Right ventricle myocardium superior (tissue), 1 donor: ENCODE results near the gene GRAMD4. TPM values are rescaled to one million over a fixed set of nuclear protein-coding genes. Genes with fewer than 3 reads are reported as not detected.
A peak's percentile ranks its signal among the peaks of the same experiment; 100 is the strongest.

Experiments
- ATAC-seq: fragments of 200-7000 bp; cut with Tn5 transposase; one replicate; pipeline ENCODE4 v1.9.1; 2020; ENCODE audit warnings: mild to moderate bottlenecking; ENCODE audit not compliant: poor library complexity
- DNase-seq: peaks from one replicate; pipeline ENCODE4 v3.0.0-alpha.2; 2020
- intact Hi-C: fragments of 100-400 bp; cut with DNase I; formaldehyde crosslinking; loops from one replicate; pipeline ENCODE4 v1.11.2; 2022
- total RNA-seq: library from RNA; stranded (reverse); fragmentation: NEBNext Ultra II Directional; extraction: Animal tissue kit (Norgen Biotek cat#: 25700); gene quantifications from one replicate; pipeline ENCODE4 v1.2.1, GENCODE V29; 2021
- donor health status: DM: no; HTN: yes; CAD: no; lungs with severe emphysema.

The GRAMD4 gene
- total RNA-seq, 1 donor from 2014 or later: 80.7 TPM

DNA sequence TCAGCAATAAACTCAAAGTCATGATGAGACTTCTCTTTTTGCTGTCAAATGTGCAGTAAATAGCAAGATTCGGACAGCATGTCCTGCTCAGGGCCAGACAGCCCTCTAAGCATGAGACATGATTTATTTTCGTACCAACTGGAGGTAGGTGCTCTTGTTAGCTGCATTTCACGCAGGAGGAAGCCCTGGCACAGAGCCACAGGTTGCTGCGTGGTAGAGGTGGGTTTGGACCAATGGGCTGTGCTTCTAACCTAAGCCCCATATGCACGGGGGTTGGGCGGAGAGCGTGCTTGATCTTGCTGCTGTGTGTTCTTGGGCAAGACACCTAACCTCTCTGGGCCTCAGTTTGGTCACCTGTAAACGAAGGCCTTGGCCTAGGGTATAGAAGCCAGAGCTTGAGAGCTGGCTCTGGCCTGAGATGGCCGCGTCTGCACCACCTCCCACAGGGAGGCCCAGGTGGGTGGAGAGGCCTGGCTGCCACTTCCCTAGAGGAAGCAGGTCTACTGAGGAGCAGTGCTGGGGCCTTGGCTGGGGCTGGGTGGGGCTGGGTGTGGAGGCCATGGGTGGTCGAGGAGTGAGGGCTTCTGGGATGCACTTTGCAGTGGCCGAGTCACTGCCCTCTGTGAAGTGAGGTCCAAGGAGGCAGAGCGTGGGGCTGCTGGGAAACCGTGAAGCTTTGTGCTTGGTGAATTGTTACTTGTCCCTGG lies 38.5 kb upstream of the GRAMD4 start:
- intact Hi-C loops: loop anchor here (10.0 kb wide), 1 partner anchor 83 kb away; no protein-coding TSS in a partner anchor
- ATAC-seq (no peak), DNase-seq (peak; percentile 70)

DNA sequence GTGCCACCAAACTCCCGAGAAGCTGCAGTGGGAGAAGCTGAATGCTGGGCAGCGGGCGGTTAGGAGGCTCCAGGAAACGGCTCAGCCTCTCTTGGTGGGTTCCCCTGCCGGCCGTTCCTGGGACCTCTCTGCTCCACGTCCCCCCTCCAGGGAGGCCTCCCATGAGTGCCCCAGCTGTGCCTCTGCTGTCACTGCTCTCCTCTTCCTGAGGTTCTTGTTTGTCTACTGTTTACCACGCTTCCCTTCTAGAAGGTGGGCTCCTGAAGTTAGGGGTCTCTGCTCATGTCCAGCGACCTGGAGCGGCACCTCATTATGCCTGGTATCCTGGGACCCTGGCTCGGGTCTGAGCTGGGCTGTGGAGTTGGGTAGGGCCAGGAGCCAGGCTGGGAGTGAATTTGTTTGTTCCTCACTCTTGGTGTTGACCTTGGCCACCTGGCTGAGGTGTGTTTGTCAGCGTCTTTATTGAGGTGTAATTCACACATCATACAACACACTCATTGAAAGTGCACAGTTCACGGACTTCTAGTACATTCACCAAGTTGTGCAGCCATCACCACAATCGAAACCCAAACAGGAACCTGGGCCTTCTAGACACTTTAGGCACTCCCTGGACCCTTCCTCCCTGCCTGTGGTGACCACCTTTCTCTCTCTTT lies 37.8 kb upstream of the GRAMD4 start:
- ATAC-seq: no peak
- intact Hi-C loops: loop anchor here (10.0 kb wide), 1 partner anchor 82 kb away; no protein-coding TSS in a partner anchor
- DNase-seq: peak; percentile 19

DNA sequence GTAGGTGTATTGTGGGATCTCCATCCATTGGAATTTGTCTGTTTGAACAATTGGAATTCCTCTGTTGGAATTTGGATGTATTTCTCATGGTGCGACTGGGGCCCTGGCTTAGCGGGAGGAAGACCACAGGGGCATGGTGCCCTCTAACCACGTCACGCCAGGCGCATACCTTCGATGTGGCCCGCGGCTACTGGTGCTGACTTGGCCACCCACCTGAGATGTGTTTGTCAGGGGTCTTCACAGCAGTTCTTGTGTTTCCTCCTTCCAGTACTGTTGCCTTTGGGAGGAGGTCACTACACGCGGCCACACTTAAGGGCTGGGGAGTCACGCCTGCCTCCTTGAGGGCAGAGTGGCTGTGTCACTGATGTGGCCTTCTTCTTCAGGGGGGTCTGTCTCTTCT lies 36.6 kb upstream of the GRAMD4 start:
- DNase-seq: no peak
- no peak for ATAC-seq
- intact Hi-C loops: loop anchor here (10.0 kb wide), 1 partner anchor 81 kb away; no protein-coding TSS in a partner anchor

DNA sequence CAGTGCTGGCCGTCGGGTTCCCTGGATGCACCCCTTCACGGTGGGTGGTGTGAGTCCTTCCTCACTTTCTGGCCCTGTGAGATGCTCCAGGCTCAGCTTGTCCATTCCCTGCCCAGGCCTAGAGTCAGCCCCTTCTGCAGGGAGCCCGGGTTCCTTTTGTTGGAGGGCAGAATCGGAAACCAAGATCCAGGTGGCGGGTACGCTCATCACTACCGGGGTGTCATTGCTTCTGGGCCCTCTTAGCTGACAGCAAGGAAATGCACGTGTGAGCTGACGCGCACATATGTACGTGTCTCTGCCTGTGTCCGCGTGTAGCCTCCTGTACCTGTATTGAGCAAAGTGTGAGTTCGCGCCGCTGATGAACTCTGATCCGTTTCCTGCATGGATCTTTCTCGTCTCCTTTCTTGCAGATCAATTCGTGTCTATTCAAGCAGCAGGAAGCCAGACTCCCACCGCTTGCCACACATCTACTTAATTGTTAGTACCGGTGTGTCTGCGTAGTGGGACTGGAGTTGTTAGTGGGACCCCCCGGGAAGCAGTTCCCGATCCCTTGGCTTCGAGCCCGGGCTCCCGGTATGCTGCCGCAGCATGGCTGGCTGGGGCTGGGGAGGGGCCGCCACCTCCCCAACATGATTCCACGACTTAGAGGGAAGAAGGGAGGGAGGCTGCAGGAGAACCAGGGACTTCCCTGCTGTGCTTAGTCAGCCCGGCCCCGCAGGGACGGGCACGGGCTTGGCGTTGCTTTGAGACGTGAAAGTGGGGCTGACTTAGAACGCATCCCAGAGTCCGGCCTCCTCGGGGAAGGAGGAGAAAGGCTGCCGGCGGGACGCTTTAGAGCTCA lies 35.9 kb upstream of the GRAMD4 start:
- DNase-seq: peak; percentile 41
- ATAC-seq: no peak
- intact Hi-C loops: loop anchor here (10.0 kb wide), 1 partner anchor 80 kb away; no protein-coding TSS in a partner anchor

DNA sequence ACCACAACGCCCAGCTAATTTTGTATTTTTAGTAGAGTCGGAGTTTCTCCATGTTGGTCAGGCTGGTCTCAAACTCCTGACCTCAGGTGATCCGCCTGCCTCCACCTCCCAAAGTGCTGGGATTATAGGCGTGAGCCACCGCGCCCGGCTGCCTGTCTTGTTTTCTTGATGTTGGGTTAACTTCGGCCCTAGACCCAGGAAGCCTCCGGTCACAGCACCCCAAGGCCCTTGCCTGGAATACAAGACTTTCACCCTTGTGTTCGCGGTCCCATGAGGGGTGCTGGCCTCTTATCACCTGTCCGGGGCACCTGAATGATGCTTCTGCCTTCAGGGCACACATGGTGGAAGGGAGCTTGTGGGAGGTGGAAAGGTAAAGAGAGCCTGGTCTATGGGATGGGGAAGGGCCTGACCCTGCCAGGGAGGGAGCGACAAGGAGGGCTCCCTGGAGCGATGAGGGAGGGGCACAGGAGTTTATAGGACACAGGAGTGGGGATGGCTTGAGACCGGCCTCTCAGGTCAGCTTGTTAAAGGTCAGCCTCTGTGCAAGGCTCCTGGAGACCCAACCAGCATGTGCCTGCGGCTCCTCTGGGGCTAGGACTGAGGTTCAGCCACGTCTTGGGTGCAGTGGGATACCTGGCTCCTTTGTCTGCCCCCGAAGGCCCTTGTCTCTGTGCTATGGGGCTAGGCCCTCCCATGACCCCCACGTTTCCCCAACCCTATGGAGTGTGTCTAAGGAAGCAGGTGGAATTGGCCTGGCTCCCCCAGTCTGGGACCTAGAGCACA lies 34.7 kb upstream of the GRAMD4 start:
- no peak for ATAC-seq
- intact Hi-C loops: loop anchor here (10.0 kb wide), 1 partner anchor 79 kb away; no protein-coding TSS in a partner anchor
- DNase-seq: peak; percentile 20

DNA sequence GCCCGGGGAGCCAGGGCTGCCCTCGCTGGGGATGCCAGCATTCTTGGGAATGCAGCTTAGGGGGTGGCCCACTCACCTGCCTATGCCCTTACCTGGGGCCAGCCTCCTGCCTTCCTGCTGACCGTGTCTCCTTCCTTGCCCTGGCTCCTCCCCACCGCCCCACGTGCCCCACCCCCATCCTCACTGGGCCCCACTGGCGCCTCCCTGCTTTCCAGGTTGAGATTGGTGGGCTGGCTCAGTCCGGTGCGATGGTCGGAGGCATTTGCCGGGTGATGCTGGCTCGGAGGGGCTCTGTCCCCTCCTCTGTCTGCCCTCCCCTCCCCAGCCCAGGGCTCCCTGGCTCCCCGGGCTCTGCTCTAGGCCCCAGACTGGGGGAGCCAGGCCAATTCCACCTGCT lies 34.1 kb upstream of the GRAMD4 start:
- ATAC-seq: no peak
- peak; percentile 26 for DNase-seq
- intact Hi-C loops: loop anchor here (10.0 kb wide), 1 partner anchor 79 kb away; no protein-coding TSS in a partner anchor

DNA sequence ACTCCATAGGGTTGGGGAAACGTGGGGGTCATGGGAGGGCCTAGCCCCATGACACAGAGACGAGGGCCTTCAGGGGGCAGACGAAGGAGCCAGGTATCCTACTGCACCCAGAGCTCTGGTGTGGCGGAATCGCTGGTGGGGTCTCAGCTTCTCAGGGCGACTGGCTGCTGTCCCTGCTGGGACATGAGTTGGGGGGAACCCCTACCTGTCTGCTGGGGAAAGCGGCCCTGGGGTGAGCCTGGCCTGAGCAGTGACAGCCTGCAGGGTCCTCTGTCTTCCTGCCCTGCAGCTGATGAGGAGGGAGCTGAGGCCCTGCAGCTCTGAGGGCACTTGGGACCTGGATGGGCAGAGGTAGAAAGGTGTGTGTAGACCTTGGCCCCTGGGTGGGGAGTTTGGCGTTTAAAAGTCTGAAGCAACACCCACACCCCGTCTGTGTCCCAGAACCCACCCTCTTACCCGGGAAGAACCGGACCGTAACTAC lies 33.6 kb upstream of the GRAMD4 start:
- peak; percentile 30 for DNase-seq
- intact Hi-C loops: loop anchor here (10.0 kb wide), 1 partner anchor 78 kb away; no protein-coding TSS in a partner anchor
- ATAC-seq: no peak

DNA sequence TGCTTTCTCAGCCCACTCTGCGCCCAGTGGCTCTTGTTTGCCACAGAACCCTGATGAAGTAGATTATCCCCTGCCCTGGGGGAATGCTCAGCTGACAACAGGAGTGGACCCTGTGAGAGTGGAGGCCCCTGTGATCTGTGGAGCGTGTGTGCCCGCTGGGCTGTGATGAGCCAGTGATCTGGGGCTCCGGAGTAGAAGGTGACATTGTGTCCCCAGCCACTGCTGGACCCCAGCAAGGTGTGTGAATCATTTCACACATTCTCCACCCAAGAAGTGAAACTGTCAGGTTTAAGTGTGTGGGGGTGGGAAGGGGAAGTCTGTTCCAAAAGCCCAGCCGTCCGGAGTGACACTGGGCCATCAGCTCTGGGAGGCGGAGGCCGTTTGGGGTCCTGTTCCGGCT lies 33.1 kb upstream of the GRAMD4 start:
- peak; percentile 21 for DNase-seq
- intact Hi-C loops: loop anchor here (10.0 kb wide), 1 partner anchor 78 kb away; no protein-coding TSS in a partner anchor
- ATAC-seq: no peak

DNA sequence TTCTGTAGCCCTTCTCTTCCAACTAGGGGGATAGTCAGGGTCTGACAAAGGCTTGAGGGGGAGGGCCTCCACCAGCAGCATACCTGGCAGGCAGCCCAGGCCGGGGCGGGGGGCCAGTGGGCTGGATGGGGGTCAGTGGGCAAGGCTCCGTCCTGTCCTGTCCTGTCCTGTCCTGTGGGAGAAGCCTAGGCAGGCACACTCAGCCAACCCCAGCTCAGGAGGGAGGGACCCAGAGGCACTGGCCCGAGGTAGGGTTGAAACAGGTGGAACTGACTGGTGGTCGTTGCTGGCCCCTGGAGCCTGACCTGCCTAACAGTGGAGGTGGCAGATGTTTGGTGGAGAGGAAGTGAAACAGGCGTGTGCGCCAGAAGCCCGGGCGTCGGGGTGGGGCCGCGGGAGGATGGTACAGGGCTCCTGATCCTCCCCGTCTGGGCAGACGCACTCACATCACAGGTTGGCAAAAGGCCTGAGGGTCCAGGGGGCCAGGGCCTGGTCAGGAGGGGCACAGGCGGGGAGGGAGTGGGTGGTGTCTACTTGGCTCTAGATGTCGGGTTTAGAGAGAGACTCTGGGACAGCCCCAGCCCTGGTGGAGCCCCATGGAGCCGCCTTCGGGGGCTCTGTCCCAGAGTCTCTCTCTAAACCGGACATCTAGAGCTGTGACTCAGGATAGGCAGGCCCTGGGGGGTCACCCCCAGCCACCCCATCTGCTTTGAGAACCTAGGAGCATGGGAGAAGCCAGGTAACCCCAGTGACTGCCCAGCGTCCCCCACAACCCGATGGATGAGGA lies 32.5 kb upstream of the GRAMD4 start:
- intact Hi-C loops: loop anchor here (10.0 kb wide), 1 partner anchor 77 kb away; no protein-coding TSS in a partner anchor
- no peak for ATAC-seq
- DNase-seq: peak; percentile 69

DNA sequence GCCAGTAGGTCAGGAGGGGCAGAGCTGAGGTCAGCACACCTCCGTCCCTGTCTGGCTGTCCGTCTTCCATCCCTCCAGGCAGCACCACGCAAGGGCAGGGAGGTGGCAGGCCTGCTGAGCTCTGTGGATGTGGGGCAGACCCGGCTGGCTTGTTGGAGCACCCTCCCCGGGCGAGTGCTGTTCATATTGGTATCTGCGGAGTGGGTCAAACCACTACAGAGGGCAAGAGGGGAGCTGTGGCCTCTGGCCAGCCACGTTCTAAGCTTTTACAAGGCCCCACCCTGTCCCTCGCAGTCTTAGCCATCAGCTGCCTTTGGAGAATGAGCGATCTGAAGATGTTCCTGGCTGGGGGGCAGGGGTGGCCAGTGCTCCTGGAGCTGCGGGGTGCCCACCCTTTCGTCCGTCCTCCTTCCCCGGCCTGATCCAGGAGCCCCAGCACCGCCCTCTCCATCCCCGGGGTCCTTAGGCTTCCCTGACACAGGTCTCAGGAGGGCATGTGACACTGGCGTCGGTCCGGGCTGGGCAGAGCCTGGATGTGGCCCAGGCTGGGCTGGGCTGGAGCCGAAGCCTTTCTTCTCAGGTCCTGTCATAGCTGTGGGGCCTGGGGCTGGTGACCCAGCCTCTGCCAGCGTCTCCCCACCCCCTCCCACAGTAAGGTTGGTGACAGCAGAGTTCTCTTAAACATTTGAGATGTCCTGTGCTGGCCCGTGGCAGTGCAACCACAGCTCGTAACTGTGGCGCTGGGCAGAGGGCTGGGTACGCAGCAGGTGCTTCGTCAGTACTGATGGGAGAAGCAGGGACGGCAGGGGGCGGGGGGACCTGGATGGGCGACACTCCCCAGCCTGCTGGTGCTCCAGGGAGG lies 31.7 kb upstream of the GRAMD4 start:
- DNase-seq (peak; percentile 72), ATAC-seq (peak; percentile 65)
- intact Hi-C loops: loop anchor here (10.0 kb wide), 1 partner anchor 76 kb away; no protein-coding TSS in a partner anchor

DNA sequence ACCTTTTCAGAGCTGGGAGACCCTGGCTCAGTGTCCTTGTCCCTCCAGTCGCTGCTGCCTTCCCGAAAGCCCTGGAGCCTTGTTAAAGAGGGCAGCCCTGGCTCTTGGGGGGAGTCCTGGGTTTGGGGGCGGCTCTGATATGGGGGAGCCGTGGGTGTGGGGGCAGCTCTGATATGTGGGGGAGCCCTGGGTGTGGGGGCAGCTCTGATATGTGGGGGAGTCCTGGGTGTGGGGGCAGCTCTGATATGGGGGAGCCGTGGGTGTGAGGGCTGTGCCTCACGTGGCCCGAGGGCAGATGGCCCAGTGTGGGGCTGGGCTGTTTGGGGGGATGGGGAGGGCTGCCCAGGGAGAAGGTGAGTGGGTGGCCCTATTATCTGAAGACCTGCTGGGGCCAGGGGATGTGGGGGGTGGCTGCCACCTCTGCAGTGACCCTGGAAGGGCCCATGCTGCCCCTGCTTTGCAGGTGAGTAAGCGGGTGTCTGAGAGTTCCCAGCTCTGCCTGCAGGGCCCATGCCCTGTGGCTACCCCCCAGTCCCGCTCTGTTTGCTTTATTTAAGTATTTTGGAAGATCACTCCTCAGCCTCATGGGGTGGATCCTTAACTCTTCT lies 30.9 kb upstream of the GRAMD4 start:
- no peak for ATAC-seq
- intact Hi-C loops: loop anchor here (10.0 kb wide), 1 partner anchor 76 kb away; no protein-coding TSS in a partner anchor
- peak; percentile 26 for DNase-seq

DNA sequence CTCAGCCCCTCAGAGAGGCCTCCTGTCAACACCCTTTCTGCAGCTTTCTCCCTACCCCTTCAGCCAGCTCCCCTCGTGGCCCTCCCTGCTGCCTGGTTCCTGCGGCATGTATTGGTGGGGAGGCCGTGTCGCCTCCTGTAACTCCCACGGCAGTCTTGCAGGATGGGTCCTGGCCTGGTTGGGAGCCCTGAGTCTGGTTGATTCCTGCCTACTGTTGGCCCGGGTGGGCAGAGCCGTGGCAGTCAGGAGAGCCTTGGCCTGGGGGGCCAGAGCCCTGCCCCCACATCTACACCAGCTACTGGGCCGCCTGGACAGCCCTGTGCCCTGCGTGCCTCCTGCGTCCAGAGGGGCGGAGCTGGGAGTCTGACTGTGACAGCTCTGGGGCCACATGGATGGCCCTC lies 30.3 kb upstream of the GRAMD4 start:
- ATAC-seq: no peak
- intact Hi-C loops: loop anchor here (10.0 kb wide), 1 partner anchor 75 kb away; no protein-coding TSS in a partner anchor
- no peak for DNase-seq

DNA sequence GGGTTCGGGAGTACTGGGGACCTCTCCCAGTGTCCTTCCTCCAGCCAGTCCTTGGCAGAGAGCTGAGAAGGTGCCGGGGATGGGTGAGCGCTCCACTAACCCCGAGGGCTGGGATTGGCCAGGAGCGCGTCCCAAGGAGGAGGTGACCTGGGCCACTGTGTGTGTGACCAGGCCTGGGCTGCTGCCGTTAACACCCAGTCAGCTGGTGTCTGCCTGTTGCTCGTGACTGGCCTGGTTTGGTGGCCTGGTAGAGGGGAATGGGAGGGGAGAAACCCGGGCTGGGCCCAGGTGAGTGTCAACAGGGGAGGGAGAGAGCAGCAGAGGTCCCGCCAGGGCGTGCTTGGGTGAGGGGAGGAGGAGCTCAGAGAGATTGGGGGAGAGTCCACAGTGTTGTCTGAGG lies 29.9 kb upstream of the GRAMD4 start:
- intact Hi-C loops: no loop called here
- peak; percentile 79 for DNase-seq
- ATAC-seq: peak; percentile 72

DNA sequence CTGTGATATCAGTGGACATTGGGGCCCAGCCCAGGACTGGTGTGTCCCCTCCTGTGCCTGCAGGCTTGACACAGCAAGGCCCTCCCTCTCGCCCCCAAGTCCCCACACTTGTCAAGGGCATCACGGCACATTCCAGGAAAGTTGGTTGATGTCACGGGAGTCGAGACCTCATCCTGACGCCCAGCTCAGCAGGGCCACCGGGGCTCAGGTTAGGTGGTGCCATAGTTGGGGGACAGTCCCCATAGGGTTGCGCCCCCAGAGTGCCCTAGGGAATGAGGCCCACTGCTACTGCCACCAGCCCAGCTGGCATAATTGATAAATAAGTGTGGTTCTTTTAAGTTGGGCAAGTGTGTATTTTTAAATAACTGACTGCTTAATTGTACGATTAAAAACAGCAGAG lies 28.3 kb upstream of the GRAMD4 start:
- DNase-seq (peak; percentile 29), ATAC-seq (no peak)
- intact Hi-C loops: no loop called here

DNA sequence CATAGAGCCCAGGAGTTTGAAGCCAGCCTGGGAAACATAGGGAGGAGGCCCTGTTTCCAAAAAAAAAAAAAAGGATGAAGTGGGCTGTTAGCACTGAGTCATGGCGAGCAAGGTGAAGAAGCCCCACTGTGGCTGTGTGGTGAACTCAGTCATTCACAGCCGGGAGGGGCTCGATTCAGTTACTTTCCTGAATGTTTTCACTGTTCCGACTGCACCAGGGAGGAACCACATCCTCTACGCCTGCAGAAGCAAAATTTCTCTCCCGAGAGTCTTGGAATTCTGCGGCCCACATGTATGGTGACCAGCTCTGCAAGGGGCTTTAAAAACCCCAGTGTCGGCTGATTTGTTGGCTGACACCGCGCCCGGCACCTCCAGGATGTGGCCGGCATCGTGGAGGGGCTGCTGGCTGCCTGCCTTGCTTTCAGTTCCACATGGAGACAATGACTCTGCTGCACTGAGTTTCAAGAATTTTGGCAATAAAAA lies 27.8 kb upstream of the GRAMD4 start:
- DNase-seq: peak; percentile 83
- ATAC-seq: no peak
- intact Hi-C loops: no loop called here

DNA sequence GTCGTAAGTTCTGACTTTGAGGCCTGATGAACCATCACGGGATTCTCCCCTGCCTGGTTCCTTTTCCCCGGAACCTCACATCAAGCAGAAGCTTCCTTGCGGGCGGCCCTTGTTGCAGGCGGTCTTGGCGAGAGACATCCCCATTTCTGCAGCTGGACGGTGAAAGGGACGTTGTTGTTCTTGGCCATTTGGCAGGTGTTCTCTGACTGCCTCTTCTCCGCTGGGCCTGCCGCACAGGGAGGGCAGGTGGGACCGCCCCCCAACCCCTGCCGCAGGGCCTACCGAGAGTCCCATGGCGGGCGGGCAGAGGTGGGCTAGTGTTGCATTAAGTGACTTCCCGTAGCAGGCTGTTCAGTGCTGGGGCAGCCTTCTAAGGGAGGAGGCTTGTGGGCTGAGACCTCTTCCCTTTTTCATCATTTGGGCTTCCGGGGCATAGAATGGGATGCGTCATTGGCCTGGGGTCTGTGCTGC lies 26.9 kb upstream of the GRAMD4 start:
- intact Hi-C loops: no loop called here
- ATAC-seq (peak; percentile 2), DNase-seq (no peak)
